Spleen (tissue), 11 donors: ENCODE data around the gene MRC1. TPM values are rescaled to one million over a fixed set of nuclear protein-coding genes. Genes with fewer than 3 reads are reported as not detected.

Experiments
- DNase-seq: peaks from one replicate; pipeline ENCODE4 v3.0.0-alpha.2; 2020
- H3K27ac ChIP-seq, 8 donors: fragments of 200-600 bp; sonication (generic) in 7 of 8; 1 replicate in 4 of 8; 2 replicates in 4 of 8; pipeline versions ENCODE4 v1.5.0 to v1.8.0; 2016 to 2021; ENCODE audit warnings: inconsistent platforms in 4 of 8, mild to moderate bottlenecking in 4 of 8, moderate library complexity in 1 of 8
- H3K27me3 ChIP-seq, 7 donors: fragments of 200-600 bp; sonication (generic) in 6 of 7; replicated peaks in 1 of 7; 1 replicate in 4 of 7; 2 replicates in 3 of 7; pipeline versions ENCODE4 v1.5.0 to v1.8.0; 2016 to 2021; ENCODE audit warnings: inconsistent platforms in 3 of 7, mild to moderate bottlenecking in 1 of 7
- H3K36me3 ChIP-seq, 6 donors: fragments of 200-600 bp; sonication (generic) in 5 of 6; 1 replicate in 4 of 6; 2 replicates in 2 of 6; pipeline versions ENCODE4 v1.5.0 to v1.8.0; 2016 to 2021; ENCODE audit warnings: inconsistent platforms in 2 of 6
- H3K4me1 ChIP-seq, 6 donors: fragments of 200-600 bp; sonication (generic) in 5 of 6; 1 replicate in 3 of 6; 2 replicates in 3 of 6; pipeline versions ENCODE4 v1.5.0 to v1.8.0; 2016 to 2021; ENCODE audit warnings: inconsistent platforms in 3 of 6
- H3K4me3 ChIP-seq, 8 donors: fragments of 200-600 bp; sonication (generic) in 7 of 8; 1 replicate in 4 of 8; 2 replicates in 4 of 8; pipeline versions ENCODE4 v1.5.0 to v1.8.0; 2016 to 2021; ENCODE audit warnings: inconsistent platforms in 4 of 8, mild to moderate bottlenecking in 4 of 8, moderate library complexity in 2 of 8
- H3K9me3 ChIP-seq, 8 donors: fragments of 200-600 bp; sonication (generic) in 7 of 8; 1 replicate in 4 of 8; 2 replicates in 4 of 8; pipeline versions ENCODE4 v1.5.0 to v1.8.0; 2016 to 2021; ENCODE audit warnings: inconsistent platforms in 4 of 8
- POLR2A ChIP-seq, 3 donors: fragments of 450-650 bp; IDR thresholded peaks; one replicate each; pipeline ENCODE4 v1.5.1; 2017; ENCODE audit warnings: antibody characterized with exemption in 3 of 3, mild to moderate bottlenecking in 1 of 3
- POLR2AphosphoS5 ChIP-seq, 3 donors: sonication (generic); formaldehyde crosslinking; IDR thresholded peaks; one replicate each; pipeline ENCODE4 v1.5.1; 2017; ENCODE audit warnings: antibody characterized with exemption in 3 of 3
- WGBS, 5 donors: extraction: QIAGEN DNeasy Blood & Tissue Kit in 3 of 5; methylation state at CpG; one replicate each; pipeline versions ENCODE4 v1.1.5 to v1.1.7; 2013 to 2018; 5-methylcytosine and 5-hydroxymethylcytosine counted together
- intact Hi-C: fragments of 100-400 bp; cut with DNase I; formaldehyde crosslinking; loops from one replicate; pipeline ENCODE4 v1.15.0; 2023; ENCODE audit warnings: low total_unique reads
- polyA plus RNA-seq, 3 donors: library from polyadenylated mRNA; stranded (reverse); fragments of 200-250 nt; gene quantifications; one replicate each; pipeline ENCODE4 v1.2.1, GENCODE V29; 2013
- total RNA-seq, 7 donors: library from RNA; depleted of rRNA in 3 of 7; stranded (reverse); fragments of >200 nt in 3 of 7; fragmentation: NEBNext Ultra II Directional in 4 of 7; extraction: Animal tissue kit (Norgen Biotek cat#: 25700) in 4 of 7; gene quantifications; one replicate each; pipeline versions ENCODE4 v1.1.0 to v1.2.1, GENCODE V29; 2016 to 2021
- TF ChIP-seq, protein P1 (sequence below), 11 experiments: fragments of 200-600 bp in 7 of 11; fragments of 450-650 bp in 4 of 11; sonication (generic) in 4 of 11; IDR thresholded peaks in 8 of 11; conservative IDR thresholded peaks in 3 of 11; 1 replicate in 7 of 11; 2 replicates in 4 of 11; pipeline versions ENCODE4 v1.4.0 to v1.8.0; 2016 to 2021; ENCODE audit warnings: antibody characterized with exemption in 11 of 11, inconsistent platforms in 4 of 11, mild to moderate bottlenecking in 1 of 11
- donor health status: healthy with polysubstance abuse.
- donor health status: DM: no; HTN: no; CAD: no; lungs with moderate emphysema.
- donor health status: DM: no; HTN: no; CAD: no.
- donor health status: Bipolar disorder and iron deficiency.
- donor health status: healthy.
- donor health status: DM: no; HTN: no; CAD: no.
- donor health status: DM: yes; HTN: yes; CAD: no.

MRC1 gene
- total and polyA plus RNA-seq, 10 donors, result 9.9 to 370 (median 129) TPM

DNA sequence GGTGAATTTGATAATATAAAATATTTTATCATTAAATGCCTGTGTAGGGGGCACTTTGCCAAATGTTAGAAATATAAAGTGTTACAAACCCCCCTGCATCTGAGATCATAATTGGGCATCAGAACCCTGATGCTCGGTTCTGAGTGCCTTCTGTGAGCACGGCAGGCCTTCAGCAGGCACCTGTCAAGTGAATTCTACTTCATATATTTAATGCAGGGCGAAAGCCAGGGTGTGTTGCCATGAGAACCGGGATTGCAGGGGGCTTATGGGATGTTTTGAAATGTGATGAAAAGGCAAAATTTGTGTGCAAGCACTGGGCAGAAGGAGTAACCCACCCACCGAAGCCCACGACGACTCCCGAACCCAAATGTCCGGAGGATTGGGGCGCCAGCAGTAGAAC lies 57.2 kb downstream of the MRC1 start:
- H3K36me3 ChIP-seq, result peaks cover 0 to 70% (median 0%) of the 10 kb centered on the region in 6 donors
- no peaks in the 10 kb centered on the region for H3K4me1 ChIP-seq
- TF ChIP-seq POLR2A (IDR thresholded peaks at IDR 0.05) (no peak), POLR2AphosphoS5 (IDR thresholded peaks at IDR 0.05) (no peak)
- TF ChIP-seq, protein P1, sequence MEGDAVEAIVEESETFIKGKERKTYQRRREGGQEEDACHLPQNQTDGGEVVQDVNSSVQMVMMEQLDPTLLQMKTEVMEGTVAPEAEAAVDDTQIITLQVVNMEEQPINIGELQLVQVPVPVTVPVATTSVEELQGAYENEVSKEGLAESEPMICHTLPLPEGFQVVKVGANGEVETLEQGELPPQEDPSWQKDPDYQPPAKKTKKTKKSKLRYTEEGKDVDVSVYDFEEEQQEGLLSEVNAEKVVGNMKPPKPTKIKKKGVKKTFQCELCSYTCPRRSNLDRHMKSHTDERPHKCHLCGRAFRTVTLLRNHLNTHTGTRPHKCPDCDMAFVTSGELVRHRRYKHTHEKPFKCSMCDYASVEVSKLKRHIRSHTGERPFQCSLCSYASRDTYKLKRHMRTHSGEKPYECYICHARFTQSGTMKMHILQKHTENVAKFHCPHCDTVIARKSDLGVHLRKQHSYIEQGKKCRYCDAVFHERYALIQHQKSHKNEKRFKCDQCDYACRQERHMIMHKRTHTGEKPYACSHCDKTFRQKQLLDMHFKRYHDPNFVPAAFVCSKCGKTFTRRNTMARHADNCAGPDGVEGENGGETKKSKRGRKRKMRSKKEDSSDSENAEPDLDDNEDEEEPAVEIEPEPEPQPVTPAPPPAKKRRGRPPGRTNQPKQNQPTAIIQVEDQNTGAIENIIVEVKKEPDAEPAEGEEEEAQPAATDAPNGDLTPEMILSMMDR (IDR thresholded peaks at IDR 0.05 in 8 of 11, conservative IDR thresholded peaks at IDR 0.05 in 3 of 11), result no peak
- H3K9me3 ChIP-seq, result no peaks in the 10 kb centered on the region
- no peak overlapping the region for H3K27ac ChIP-seq
- no peak overlapping the region for H3K4me3 ChIP-seq
- intact Hi-C loops, result no loop called here
- no peaks in the 10 kb centered on the region for H3K27me3 ChIP-seq
- no peak for DNase-seq
- WGBS, 5 donors, result 90 to 94% (median 92%) methylated on average over 10 of the region's 10 CpGs

DNA sequence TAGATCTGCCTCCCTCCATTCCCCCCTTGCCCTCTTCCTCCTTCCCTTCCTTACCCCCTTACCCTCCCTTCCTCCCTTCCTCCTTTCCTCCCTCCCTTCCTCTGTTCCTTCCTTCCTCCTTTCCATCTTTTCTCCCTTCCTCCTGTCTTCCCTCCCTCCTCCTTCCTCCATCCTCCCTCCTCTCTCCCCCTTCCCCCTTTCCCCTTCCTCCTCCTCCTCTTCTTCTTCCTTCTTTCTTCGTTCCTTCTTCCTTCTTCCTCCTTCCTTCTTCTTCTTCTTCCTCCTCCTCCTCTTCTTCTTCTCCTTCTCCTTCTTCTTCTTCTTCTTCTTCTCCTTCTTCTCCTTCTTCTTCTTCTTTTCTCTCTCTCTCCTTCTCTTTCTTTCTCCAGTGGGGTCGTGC lies 57.9 kb downstream of the MRC1 start:
- H3K27ac ChIP-seq, result no peak overlapping the region
- H3K4me1 ChIP-seq, result no peaks in the 10 kb centered on the region
- no peak overlapping the region for H3K4me3 ChIP-seq
- peaks cover 0 to 70% (median 0%) of the 10 kb centered on the region in 6 donors for H3K36me3 ChIP-seq
- DNase-seq, result no peak
- no peaks in the 10 kb centered on the region for H3K27me3 ChIP-seq
- 57 to 80% (median 64%) methylated on average over 2 of the region's 2 CpGs for WGBS, 5 donors
- intact Hi-C loops, result no loop called here
- H3K9me3 ChIP-seq, result no peaks in the 10 kb centered on the region
- no peak for TF ChIP-seq POLR2AphosphoS5 (IDR thresholded peaks at IDR 0.05)
- no peak for TF ChIP-seq POLR2A (IDR thresholded peaks at IDR 0.05)
- TF ChIP-seq, protein P1 (IDR thresholded peaks at IDR 0.05 in 8 of 11, conservative IDR thresholded peaks at IDR 0.05 in 3 of 11), result no peak

- 63 to 73% (median 69%) methylated on average over 6 of the region's 6 CpGs for WGBS, 5 donors
- Histone ChIP-seq H3K9me3 (no peaks in the 10 kb centered on the region), H3K36me3 (peaks cover 0 to 79% (median 2%) of the 10 kb centered on the region in 6 donors), H3K4me3 (no peak overlapping the region), H3K4me1 (peaks cover 0 to 5% (median 0%) of the 10 kb centered on the region in 6 donors), H3K27me3 (no peaks in the 10 kb centered on the region), H3K27ac (no peak overlapping the region)
- no peak for DNase-seq
- TF ChIP-seq, protein P1 (IDR thresholded peaks at IDR 0.05 in 8 of 11, conservative IDR thresholded peaks at IDR 0.05 in 3 of 11), result no peak
- TF ChIP-seq POLR2AphosphoS5 (IDR thresholded peaks at IDR 0.05) (no peak), POLR2A (IDR thresholded peaks at IDR 0.05) (no peak)
- intact Hi-C loops, result no loop called here
Observed at GRCh38 chr10:17871036-17871435, 61.9 kb downstream of the MRC1 start.

- no peak for DNase-seq
- Histone ChIP-seq H3K9me3 (no peaks in the 10 kb centered on the region), H3K27ac (no peak overlapping the region), H3K4me1 (peaks cover 0 to 5% (median 0%) of the 10 kb centered on the region in 6 donors), H3K4me3 (no peak overlapping the region), H3K27me3 (no peaks in the 10 kb centered on the region), H3K36me3 (peaks cover 0 to 75% (median 2%) of the 10 kb centered on the region in 6 donors)
- WGBS, 5 donors, result 58 to 71% (median 68%) methylated on average over 8 of the region's 8 CpGs
- TF ChIP-seq, protein P1 (IDR thresholded peaks at IDR 0.05 in 8 of 11, conservative IDR thresholded peaks at IDR 0.05 in 3 of 11), result peak in 2 of 11 experiments; percentile 14 to 16
- TF ChIP-seq POLR2AphosphoS5 (IDR thresholded peaks at IDR 0.05), result no peak
- intact Hi-C loops, result no loop called here
Observed at GRCh38 chr10:17872191-17873091, 63.3 kb downstream of the MRC1 start.
